ENCODE data around the gene HSP90B1. TPM values are rescaled to one million over a fixed set of nuclear protein-coding genes. Genes with fewer than 3 reads are reported as not detected.
A peak's percentile ranks its signal among the peaks of the same experiment; 100 is the strongest.

Gene HSP90B1
- total and polyA plus RNA-seq, 2 of the 13 experiments (the other 11 are each of a cell fraction or from before 2014, with no cell fraction given), result 800 to 954 TPM

DNA sequence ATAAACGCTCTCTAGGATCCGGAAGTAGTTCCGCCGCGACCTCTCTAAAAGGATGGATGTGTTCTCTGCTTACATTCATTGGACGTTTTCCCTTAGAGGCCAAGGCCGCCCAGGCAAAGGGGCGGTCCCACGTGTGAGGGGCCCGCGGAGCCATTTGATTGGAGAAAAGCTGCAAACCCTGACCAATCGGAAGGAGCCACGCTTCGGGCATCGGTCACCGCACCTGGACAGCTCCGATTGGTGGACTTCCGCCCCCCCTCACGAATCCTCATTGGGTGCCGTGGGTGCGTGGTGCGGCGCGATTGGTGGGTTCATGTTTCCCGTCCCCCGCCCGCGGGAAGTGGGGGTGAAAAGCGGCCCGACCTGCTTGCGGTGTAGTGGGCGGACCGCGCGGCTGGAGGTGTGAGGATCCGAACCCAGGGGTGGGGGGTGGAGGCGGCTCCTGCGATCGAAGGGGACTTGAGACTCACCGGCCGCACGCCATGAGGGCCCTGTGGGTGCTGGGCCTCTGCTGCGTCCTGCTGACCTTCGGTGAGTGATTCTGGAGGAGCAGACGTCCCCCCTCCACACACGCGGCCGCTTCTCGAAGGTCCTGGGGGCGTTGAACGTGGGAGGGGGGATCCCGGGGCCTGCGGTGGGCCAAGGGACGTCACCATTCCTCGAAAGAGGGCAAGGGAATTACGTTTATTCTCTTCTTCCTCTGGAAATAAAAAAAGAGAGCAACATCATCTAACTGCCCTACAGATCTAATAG is at the start of gene HSP90B1 (continued):
- TF ChIP-seq, protein P1, sequence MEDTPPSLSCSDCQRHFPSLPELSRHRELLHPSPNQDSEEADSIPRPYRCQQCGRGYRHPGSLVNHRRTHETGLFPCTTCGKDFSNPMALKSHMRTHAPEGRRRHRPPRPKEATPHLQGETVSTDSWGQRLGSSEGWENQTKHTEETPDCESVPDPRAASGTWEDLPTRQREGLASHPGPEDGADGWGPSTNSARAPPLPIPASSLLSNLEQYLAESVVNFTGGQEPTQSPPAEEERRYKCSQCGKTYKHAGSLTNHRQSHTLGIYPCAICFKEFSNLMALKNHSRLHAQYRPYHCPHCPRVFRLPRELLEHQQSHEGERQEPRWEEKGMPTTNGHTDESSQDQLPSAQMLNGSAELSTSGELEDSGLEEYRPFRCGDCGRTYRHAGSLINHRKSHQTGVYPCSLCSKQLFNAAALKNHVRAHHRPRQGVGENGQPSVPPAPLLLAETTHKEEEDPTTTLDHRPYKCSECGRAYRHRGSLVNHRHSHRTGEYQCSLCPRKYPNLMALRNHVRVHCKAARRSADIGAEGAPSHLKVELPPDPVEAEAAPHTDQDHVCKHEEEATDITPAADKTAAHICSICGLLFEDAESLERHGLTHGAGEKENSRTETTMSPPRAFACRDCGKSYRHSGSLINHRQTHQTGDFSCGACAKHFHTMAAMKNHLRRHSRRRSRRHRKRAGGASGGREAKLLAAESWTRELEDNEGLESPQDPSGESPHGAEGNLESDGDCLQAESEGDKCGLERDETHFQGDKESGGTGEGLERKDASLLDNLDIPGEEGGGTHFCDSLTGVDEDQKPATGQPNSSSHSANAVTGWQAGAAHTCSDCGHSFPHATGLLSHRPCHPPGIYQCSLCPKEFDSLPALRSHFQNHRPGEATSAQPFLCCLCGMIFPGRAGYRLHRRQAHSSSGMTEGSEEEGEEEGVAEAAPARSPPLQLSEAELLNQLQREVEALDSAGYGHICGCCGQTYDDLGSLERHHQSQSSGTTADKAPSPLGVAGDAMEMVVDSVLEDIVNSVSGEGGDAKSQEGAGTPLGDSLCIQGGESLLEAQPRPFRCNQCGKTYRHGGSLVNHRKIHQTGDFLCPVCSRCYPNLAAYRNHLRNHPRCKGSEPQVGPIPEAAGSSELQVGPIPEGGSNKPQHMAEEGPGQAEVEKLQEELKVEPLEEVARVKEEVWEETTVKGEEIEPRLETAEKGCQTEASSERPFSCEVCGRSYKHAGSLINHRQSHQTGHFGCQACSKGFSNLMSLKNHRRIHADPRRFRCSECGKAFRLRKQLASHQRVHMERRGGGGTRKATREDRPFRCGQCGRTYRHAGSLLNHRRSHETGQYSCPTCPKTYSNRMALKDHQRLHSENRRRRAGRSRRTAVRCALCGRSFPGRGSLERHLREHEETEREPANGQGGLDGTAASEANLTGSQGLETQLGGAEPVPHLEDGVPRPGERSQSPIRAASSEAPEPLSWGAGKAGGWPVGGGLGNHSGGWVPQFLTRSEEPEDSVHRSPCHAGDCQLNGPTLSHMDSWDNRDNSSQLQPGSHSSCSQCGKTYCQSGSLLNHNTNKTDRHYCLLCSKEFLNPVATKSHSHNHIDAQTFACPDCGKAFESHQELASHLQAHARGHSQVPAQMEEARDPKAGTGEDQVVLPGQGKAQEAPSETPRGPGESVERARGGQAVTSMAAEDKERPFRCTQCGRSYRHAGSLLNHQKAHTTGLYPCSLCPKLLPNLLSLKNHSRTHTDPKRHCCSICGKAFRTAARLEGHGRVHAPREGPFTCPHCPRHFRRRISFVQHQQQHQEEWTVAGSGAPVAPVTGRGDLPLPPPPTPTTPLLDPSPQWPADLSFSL (CRISPR knock-in tag; IDR thresholded peaks at IDR 0.05), result no peak
- TF ChIP-seq SP4 (CRISPR knock-in tag; IDR thresholded peaks at IDR 0.05) (peak; percentile 60), MED13 (CRISPR knock-in tag; IDR thresholded peaks at IDR 0.05) (peak; percentile 87; the same call in 1 of the 2 replicates), KDM5A (IDR thresholded peaks at IDR 0.05; ENCODE audit: borderline replicate concordance, low read length) (peak; percentile 75; the same call in 1 of the 2 replicates), ZNF530 (CRISPR knock-in tag; IDR thresholded peaks at IDR 0.05; ENCODE audit: low read depth) (no peak), FOXA3 (CRISPR knock-in tag; IDR thresholded peaks at IDR 0.05) (peak; percentile 17), GPN1 (CRISPR knock-in tag; IDR thresholded peaks at IDR 0.05; ENCODE audit: borderline replicate concordance) (no peak), ERF (CRISPR knock-in tag; IDR thresholded peaks at IDR 0.05) (0 out of 2 replicates have a peak, but pooled peaks have one; percentile 11), SMC3 (IDR thresholded peaks at IDR 0.05; ENCODE audit: low read length) (no peak), ZNF552 (CRISPR knock-in tag; IDR thresholded peaks at IDR 0.05; ENCODE audit: borderline replicate concordance) (no peak), SIN3A (IDR thresholded peaks at IDR 0.05; ENCODE audit: borderline replicate concordance, low read depth, low read length) (peak; percentile 34; the same call in 1 of the 2 replicates), ZFP82 (CRISPR knock-in tag; IDR thresholded peaks at IDR 0.05; ENCODE audit: borderline replicate concordance) (peak; percentile 59; the same call in 1 of the 2 replicates), NR3C1 (CRISPR knock-in tag; IDR thresholded peaks at IDR 0.05) (no peak)
- TF ChIP-seq, protein P2, sequence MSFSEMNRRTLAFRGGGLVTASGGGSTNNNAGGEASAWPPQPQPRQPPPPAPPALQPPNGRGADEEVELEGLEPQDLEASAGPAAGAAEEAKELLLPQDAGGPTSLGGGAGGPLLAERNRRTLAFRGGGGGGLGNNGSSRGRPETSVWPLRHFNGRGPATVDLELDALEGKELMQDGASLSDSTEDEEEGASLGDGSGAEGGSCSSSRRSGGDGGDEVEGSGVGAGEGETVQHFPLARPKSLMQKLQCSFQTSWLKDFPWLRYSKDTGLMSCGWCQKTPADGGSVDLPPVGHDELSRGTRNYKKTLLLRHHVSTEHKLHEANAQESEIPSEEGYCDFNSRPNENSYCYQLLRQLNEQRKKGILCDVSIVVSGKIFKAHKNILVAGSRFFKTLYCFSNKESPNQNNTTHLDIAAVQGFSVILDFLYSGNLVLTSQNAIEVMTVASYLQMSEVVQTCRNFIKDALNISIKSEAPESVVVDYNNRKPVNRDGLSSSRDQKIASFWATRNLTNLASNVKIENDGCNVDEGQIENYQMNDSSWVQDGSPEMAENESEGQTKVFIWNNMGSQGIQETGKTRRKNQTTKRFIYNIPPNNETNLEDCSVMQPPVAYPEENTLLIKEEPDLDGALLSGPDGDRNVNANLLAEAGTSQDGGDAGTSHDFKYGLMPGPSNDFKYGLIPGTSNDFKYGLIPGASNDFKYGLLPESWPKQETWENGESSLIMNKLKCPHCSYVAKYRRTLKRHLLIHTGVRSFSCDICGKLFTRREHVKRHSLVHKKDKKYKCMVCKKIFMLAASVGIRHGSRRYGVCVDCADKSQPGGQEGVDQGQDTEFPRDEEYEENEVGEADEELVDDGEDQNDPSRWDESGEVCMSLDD (CRISPR knock-in tag; IDR thresholded peaks at IDR 0.05; ENCODE audit: borderline replicate concordance), result no peak
- TF ChIP-seq, protein P3, sequence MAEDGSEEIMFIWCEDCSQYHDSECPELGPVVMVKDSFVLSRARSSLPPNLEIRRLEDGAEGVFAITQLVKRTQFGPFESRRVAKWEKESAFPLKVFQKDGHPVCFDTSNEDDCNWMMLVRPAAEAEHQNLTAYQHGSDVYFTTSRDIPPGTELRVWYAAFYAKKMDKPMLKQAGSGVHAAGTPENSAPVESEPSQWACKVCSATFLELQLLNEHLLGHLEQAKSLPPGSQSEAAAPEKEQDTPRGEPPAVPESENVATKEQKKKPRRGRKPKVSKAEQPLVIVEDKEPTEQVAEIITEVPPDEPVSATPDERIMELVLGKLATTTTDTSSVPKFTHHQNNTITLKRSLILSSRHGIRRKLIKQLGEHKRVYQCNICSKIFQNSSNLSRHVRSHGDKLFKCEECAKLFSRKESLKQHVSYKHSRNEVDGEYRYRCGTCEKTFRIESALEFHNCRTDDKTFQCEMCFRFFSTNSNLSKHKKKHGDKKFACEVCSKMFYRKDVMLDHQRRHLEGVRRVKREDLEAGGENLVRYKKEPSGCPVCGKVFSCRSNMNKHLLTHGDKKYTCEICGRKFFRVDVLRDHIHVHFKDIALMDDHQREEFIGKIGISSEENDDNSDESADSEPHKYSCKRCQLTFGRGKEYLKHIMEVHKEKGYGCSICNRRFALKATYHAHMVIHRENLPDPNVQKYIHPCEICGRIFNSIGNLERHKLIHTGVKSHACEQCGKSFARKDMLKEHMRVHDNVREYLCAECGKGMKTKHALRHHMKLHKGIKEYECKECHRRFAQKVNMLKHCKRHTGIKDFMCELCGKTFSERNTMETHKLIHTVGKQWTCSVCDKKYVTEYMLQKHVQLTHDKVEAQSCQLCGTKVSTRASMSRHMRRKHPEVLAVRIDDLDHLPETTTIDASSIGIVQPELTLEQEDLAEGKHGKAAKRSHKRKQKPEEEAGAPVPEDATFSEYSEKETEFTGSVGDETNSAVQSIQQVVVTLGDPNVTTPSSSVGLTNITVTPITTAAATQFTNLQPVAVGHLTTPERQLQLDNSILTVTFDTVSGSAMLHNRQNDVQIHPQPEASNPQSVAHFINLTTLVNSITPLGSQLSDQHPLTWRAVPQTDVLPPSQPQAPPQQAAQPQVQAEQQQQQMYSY (CRISPR knock-in tag; IDR thresholded peaks at IDR 0.05), result no peak
